ENCODE results near the gene TMC4.
"Not testable (repeated sequence)": the region's sequence is repeated elsewhere in the genome, so short reads cannot be mapped to it uniquely, and the experiment has no call there.

Gene TMC4

DNA sequence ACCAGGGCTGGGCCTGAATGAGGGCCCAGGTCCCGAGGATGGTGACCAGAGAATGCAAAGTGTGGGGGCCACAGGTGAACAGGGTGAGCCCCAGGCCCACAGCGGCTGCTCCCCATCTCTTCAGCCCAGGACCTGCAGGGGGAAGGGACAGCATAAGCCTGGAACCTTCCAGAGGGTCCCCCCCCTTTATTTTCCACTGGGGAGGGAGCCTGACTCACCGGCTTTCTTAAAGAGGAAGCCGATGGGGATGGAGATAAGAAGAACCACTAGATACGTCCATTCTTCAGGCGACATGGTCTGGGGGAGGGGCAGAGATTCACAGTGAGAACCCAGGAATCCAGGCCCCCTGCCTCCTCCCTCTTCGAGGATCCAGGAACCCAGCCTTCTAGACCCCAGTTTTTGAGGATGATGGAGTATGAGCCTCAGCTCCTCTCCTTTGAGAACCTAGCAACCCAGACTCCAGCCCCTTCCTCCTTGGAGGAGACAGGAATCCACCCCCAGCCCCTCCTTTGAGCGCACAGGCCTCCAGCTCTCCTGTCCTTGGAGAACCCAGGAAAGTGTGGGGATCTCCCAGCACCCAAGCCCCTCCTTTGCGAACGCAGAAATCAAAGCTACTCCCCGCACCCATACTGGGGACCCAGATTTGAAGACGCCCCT is 15.4 kb upstream of the TMC4 start:
- H3K27me3 ChIP-seq (ENCODE audit: insufficient read depth, low read depth), result no peaks in the 10 kb centered on the region
- peak overlapping the region; percentile 94; the same call in 1 of the 2 replicates for H3K27ac ChIP-seq
- peak overlapping the region; percentile 64; the same call in 1 of the 2 replicates for H3K9ac ChIP-seq
- peaks cover 3% of the 10 kb centered on the region; the same call in 1 of the 2 replicates for H3K79me2 ChIP-seq (ENCODE audit: insufficient read depth, low read depth)
- no peak overlapping the region for H3K4me3 ChIP-seq (IDR thresholded peaks at IDR 0.05; ENCODE audit: insufficient read depth, low read depth, low read length)
- H3K4me1 ChIP-seq (ENCODE audit: low read depth, poor library complexity, severe bottlenecking), result peaks cover 18% of the 10 kb centered on the region
- TF ChIP-seq CTCF (conservative IDR thresholded peaks at IDR 0.05; ENCODE audit: low read depth, low read length), result no peak
- H3K36me3 ChIP-seq (ENCODE audit: insufficient read depth), result no peaks in the 10 kb centered on the region
- peak overlapping the region; percentile 53; the same call in 1 of the 2 replicates for H2AFZ ChIP-seq (ENCODE audit: low read depth)
- H4K20me1 ChIP-seq (ENCODE audit: insufficient read depth), result no peaks in the 10 kb centered on the region
- peak overlapping the region; percentile 90 for H3K4me2 ChIP-seq

- H3K79me2 ChIP-seq (ENCODE audit: insufficient read depth, low read depth), result 0 out of 2 replicates have a peak, but pooled peaks cover 3% of the 10 kb centered on the region
- H4K20me1 ChIP-seq (ENCODE audit: insufficient read depth), result no peaks in the 10 kb centered on the region
- TF ChIP-seq CTCF (conservative IDR thresholded peaks at IDR 0.05; ENCODE audit: low read depth, low read length), result no peak
- no peak overlapping the region for H3K4me2 ChIP-seq
- H3K9ac ChIP-seq, result no peak overlapping the region
- H3K27ac ChIP-seq, result no peak overlapping the region
- H3K36me3 ChIP-seq (ENCODE audit: insufficient read depth), result no peaks in the 10 kb centered on the region
- no peak overlapping the region for H3K4me3 ChIP-seq (IDR thresholded peaks at IDR 0.05; ENCODE audit: insufficient read depth, low read depth, low read length)
- H3K4me1 ChIP-seq (ENCODE audit: low read depth, poor library complexity, severe bottlenecking), result peaks cover 9% of the 10 kb centered on the region
- H2AFZ ChIP-seq (ENCODE audit: low read depth), result no peak overlapping the region
- H3K27me3 ChIP-seq (ENCODE audit: insufficient read depth, low read depth), result no peaks in the 10 kb centered on the region
Observed at GRCh38 chr19:54186934-54187381, 14.0 kb upstream of the TMC4 start.

- Histone ChIP-seq H3K27ac (no peak overlapping the region), H2AFZ (ENCODE audit: low read depth) (no peak overlapping the region), H3K36me3 (ENCODE audit: insufficient read depth) (no peaks in the 10 kb centered on the region), H3K4me2 (no peak overlapping the region), H3K79me2 (ENCODE audit: insufficient read depth, low read depth) (0 out of 2 replicates have a peak, but pooled peaks cover 3% of the 10 kb centered on the region), H3K9ac (no peak overlapping the region), H3K27me3 (ENCODE audit: insufficient read depth, low read depth) (no peaks in the 10 kb centered on the region), H3K4me1 (ENCODE audit: low read depth, poor library complexity, severe bottlenecking) (peaks cover 8% of the 10 kb centered on the region), H4K20me1 (ENCODE audit: insufficient read depth) (no peaks in the 10 kb centered on the region), H3K4me3 (IDR thresholded peaks at IDR 0.05; ENCODE audit: insufficient read depth, low read depth, low read length) (no peak overlapping the region)
- no peak for TF ChIP-seq CTCF (conservative IDR thresholded peaks at IDR 0.05; ENCODE audit: low read depth, low read length)
Observed at GRCh38 chr19:54186351-54186750, 13.4 kb upstream of the TMC4 start.

DNA sequence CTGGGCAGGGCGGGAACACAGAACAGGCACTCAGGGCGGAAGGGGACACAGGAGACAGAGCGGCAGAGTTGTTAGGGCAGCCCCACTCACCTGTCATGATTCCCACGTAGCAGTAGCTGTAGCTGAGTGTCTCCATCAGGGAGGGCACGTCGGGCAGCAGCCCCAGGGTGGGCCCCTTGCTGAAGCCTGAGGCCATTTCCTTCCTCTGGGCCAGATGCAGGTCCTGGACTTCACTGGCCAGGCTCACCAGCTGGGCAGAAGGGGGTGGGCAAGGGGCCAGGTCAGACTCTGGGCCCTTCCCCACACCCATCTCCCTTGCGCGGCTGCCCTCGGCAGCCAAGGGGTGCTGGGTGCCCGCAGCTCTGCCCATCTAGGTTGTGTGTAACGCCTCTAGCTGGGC is 10.5 kb upstream of the TMC4 start:
- Histone ChIP-seq H3K27me3 (ENCODE audit: insufficient read depth, low read depth) (no peaks in the 10 kb centered on the region), H4K20me1 (ENCODE audit: insufficient read depth) (no peaks in the 10 kb centered on the region), H3K36me3 (ENCODE audit: insufficient read depth) (no peaks in the 10 kb centered on the region), H3K4me3 (IDR thresholded peaks at IDR 0.05; ENCODE audit: insufficient read depth, low read depth, low read length) (no peak overlapping the region), H2AFZ (ENCODE audit: low read depth) (no peak overlapping the region), H3K27ac (no peak overlapping the region), H3K9ac (no peak overlapping the region), H3K4me2 (no peak overlapping the region), H3K79me2 (ENCODE audit: insufficient read depth, low read depth) (no peaks in the 10 kb centered on the region), H3K4me1 (ENCODE audit: low read depth, poor library complexity, severe bottlenecking) (peaks cover 5% of the 10 kb centered on the region)
- TF ChIP-seq CTCF (conservative IDR thresholded peaks at IDR 0.05; ENCODE audit: low read depth, low read length), result no peak

DNA sequence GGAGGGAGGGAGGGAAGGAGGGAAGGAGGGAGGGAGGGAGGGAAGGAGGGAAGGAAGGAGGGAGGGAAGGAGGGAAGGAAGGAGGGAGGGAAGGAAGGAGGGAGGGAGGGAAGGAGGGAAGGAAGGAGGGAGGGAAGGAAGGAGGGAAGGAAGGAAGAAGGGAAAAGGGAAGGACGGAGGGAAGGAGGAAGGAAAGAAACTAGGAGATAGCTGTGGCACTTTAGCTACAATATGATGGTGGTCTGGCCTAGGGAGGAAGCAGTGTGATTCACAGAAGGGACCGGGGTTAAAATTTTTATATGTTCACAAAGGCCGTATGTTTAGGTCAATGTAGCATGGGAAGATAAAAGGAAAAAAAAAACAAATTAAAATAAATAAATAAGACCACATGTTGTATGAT is 8.9 kb upstream of the TMC4 start:
- not testable (repeated sequence) for H3K4me3 ChIP-seq (IDR thresholded peaks at IDR 0.05; ENCODE audit: insufficient read depth, low read depth, low read length); H3K27me3 ChIP-seq (ENCODE audit: insufficient read depth, low read depth); H3K4me1 ChIP-seq (ENCODE audit: low read depth, poor library complexity, severe bottlenecking); H3K79me2 ChIP-seq (ENCODE audit: insufficient read depth, low read depth); H4K20me1 ChIP-seq (ENCODE audit: insufficient read depth); H2AFZ ChIP-seq (ENCODE audit: low read depth); H3K36me3 ChIP-seq (ENCODE audit: insufficient read depth); H3K9ac ChIP-seq; H3K4me2 ChIP-seq; H3K27ac ChIP-seq
